Measurements from ENCODE around the gene PROX1.

GRCh38 chr1:214021321-214021720 lies 33.5 kb downstream of the PROX1 start:
- TF ChIP-seq CTCF (conservative IDR thresholded peaks at IDR 0.05): no peak
- no peak for TF ChIP-seq EZH2 (IDR thresholded peaks at IDR 0.05; ENCODE audit: low read depth)
